Kidney (tissue), 14 donors: Measurements from ENCODE around the gene INF2. TPM values are rescaled to one million over a fixed set of nuclear protein-coding genes. Genes with fewer than 3 reads are reported as not detected.
"Not testable (repeated sequence)": the region's sequence is repeated elsewhere in the genome, so short reads cannot be mapped to it uniquely, and the experiment has no call there.

ENCODE experiments used
- DNase-seq, 5 donors: peaks; one replicate each; pipeline ENCODE4 v3.0.0-alpha.2; 2013 to 2020
- FAIRE-seq: peaks from 2 replicates; lab custom pipeline; 2012; peaks lifted over from hg19 to GRCh38; lab: Jason Lieb, UNC
- H3K27ac ChIP-seq, 2 donors: one replicate each; pipeline ENCODE4 v1.7.0; 2013; ENCODE audit warnings: low read depth in 2 of 2, low read length in 2 of 2, inconsistent platforms in 1 of 2
- H3K27me3 ChIP-seq: one replicate; pipeline ENCODE4 v1.7.1; 2013; ENCODE audit warnings: low read length, inconsistent platforms; ENCODE audit not compliant: control insufficient read depth, insufficient read depth
- H3K36me3 ChIP-seq, 3 donors: one replicate each; pipeline versions ENCODE4 v1.7.0 to v1.7.1; 2013; ENCODE audit warnings: low read length in 3 of 3, control low read depth in 1 of 3, inconsistent platforms in 1 of 3; ENCODE audit not compliant: insufficient read depth in 3 of 3, control insufficient read depth in 2 of 3
- H3K4me1 ChIP-seq, 3 donors: one replicate each; pipeline versions ENCODE4 v1.7.0 to v1.7.1; 2013; ENCODE audit warnings: low read length in 3 of 3, inconsistent platforms in 1 of 3, low read depth in 1 of 3; ENCODE audit not compliant: control insufficient read depth in 2 of 3, insufficient read depth in 2 of 3
- H3K4me3 ChIP-seq, 3 donors: one replicate each; pipeline versions ENCODE4 v1.7.0 to v1.8.1; 2013; ENCODE audit warnings: low read length in 3 of 3, control low read depth in 1 of 3, inconsistent platforms in 1 of 3
- H3K9ac ChIP-seq, 3 donors: one replicate each; pipeline versions ENCODE4 v1.7.0 to v1.7.1; 2013; ENCODE audit warnings: low read length in 3 of 3, control low read depth in 1 of 3, inconsistent platforms in 1 of 3
- H3K9me3 ChIP-seq, 3 donors: one replicate each; pipeline versions ENCODE4 v1.7.0 to v1.7.1; 2013; ENCODE audit warnings: low read length in 3 of 3, control low read depth in 1 of 3, inconsistent platforms in 1 of 3; ENCODE audit not compliant: control insufficient read depth in 2 of 3, insufficient read depth in 1 of 3
- CTCF ChIP-seq: IDR thresholded peaks from 3 replicates; pipeline ENCODE4 v1.5.1; 2012; ENCODE audit warnings: mild to moderate bottlenecking, moderate library complexity, borderline replicate concordance; ENCODE audit not compliant: insufficient read depth; ENCODE audit errors: extremely low read depth
- intact Hi-C: fragments of 100-400 bp; cut with DNase I; formaldehyde crosslinking; loops from one replicate; pipeline ENCODE4 v1.11.1; 2022
- polyA plus RNA-seq: library from polyadenylated mRNA; stranded (reverse); fragments of 350-450 nt; fragmentation: Illumina TruSeq; extraction: RNeasy Lipid Tissue Mini Kit (QIAGEN cat#74804); gene quantifications from one replicate; pipeline ENCODE4 v1.2.3, GENCODE V29; 2014; ENCODE audit warnings: low read depth, low replicate concordance; ENCODE audit not compliant: insufficient read depth
- total RNA-seq: library from RNA; stranded (reverse); fragmentation: NEBNext Ultra II Directional; extraction: Animal tissue kit (Norgen Biotek cat#: 25700); gene quantifications from one replicate; pipeline ENCODE4 v1.2.1, GENCODE V29; 2021
- donor health status: control.
- donor health status: control.
- donor health status: control.
- donor health status: control.
- donor health status: control.
- donor health status: DM: yes; HTN: yes; CAD: no.
- donor health status: Normal renal cell carcinoma (clear cell type).

The INF2 gene
- total and polyA plus RNA-seq, 2 donors from 2014 or later = 58.5 to 82.7 TPM

DNA sequence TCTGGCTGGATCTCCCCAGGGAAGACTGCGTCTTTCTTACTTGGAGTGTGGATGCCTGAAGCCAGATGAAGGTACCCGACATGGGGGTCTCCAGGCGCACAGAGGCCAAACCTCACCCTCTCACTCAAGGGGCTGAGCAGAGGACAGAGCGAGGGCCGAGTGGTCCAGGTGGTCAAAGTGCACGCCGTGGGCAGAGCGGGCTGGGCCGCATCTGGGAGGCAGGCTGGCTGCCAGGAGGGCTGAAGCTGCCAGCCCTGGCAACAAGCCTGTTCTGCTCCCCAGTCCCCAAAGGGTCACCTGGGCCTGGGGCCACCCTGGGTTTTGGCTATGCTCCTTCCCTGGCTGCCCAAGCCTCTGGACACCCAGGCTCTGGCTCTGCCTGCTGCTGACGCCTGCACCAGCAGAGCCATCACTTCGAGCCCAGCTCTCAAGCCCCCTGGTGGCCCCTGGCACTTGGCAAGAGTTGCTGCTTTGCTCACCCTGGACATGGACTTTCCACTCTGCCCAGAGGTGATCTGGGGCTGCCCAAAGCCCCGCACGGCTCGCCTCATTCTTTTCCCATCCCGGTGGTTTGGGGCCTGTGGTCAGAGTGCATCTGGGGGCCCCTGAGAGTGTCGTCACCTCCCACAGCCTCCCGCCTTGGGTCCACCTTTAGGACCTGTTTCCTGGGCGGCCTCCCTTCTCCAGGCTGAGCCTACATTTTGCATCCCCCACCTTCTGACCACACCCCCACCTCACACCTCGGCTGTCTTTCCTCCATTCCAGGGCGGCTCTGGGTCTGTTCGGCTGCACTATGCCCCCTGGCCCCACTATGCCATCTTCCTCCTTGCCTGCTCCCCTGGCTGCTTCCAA is 37.4 kb downstream of the INF2 start:
- Histone ChIP-seq H3K9me3 (no peaks in the 10 kb centered on the region), H3K9ac (no peak overlapping the region), H3K4me3 (no peak overlapping the region), H3K4me1 (peaks cover 0 to 26% (median 5%) of the 10 kb centered on the region in 3 donors), H3K36me3 (no peaks in the 10 kb centered on the region), H3K27me3 (no peaks in the 10 kb centered on the region), H3K27ac (peak overlapping the region in 1 of 2 donors; percentile 32)
- TF ChIP-seq CTCF = no peak
- DNase-seq (no peak), FAIRE-seq (no peak)
- intact Hi-C loops = no loop called here

DNA sequence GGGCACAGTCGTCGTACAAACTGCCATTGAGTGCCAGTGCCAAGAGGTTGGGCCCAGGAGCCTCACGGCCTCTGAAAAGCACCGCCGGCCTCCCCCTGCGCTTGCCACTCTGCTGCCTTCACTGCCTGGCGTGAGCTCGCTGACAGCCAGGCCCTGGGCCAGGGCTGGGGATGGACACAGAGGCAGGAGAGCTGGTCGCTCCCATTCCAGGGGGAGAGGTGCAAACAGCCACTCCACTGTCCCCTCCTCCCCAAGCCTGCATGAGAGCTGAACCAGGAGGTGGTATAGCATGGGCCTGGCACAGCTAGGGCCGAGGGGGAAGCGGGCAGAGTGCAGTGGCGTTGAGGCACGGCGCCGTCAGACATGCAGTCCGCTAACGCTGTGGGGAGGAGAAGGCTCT is 39.2 kb downstream of the INF2 start:
- FAIRE-seq = no peak

DNA sequence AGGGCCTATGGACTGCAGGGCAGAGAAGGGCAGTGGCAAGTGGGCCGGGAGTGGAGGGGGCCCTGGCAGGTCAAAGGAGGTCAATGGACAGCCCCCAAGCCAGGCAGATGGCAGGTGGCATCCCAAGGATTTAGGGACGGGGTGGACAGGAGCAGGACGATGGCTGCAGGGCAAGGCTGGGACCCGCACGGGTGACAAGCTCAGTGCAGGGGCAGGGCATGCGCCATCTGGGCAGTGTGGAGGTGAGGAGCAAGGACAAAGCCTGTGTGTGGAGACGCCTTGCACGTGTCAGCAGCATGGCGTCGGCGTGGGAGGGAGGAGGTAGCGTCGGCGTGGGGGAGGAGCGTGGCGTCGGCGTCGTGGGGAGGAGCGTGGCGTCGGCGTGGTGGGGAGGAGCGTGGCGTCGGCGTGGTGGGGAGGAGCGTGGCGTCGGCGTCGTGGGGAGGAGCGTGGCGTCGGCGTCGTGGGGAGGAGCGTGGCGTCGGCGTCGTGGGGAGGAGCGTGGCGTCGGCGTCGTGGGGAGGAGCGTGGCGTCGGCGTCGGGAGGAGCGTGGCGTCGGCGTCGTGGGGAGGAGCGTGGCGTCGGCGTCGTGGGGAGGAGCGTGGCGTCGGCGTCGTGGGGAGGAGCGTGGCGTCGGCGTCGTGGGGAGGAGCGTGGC is 39.9 kb downstream of the INF2 start:
- DNase-seq, FAIRE-seq, H3K27me3 ChIP-seq, H3K4me3 ChIP-seq, H3K9me3 ChIP-seq, intact Hi-C loops, H3K36me3 ChIP-seq, H3K27ac ChIP-seq, H3K9ac ChIP-seq: not testable (repeated sequence)
- H3K4me1 ChIP-seq = peaks cover 0 to 39% (median 13%) of the 10 kb centered on the region in 3 donors

More for the DNA sequence above, 39.2 kb downstream of the INF2 start:
- intact Hi-C loops = no loop called here
- Histone ChIP-seq H3K9ac (no peak overlapping the region), H3K27me3 (no peaks in the 10 kb centered on the region), H3K9me3 (no peaks in the 10 kb centered on the region), H3K4me3 (no peak overlapping the region), H3K4me1 (peaks cover 0 to 40% (median 13%) of the 10 kb centered on the region in 3 donors), H3K27ac (no peak overlapping the region), H3K36me3 (no peaks in the 10 kb centered on the region)
- TF ChIP-seq CTCF = no peak
- no peak for DNase-seq

GRCh38 chr14:104729835-104730181 is 40.4 kb downstream of the INF2 start:
- Histone ChIP-seq H3K27me3 (no peaks in the 10 kb centered on the region), H3K9me3 (no peaks in the 10 kb centered on the region), H3K36me3 (no peaks in the 10 kb centered on the region), H3K27ac (no peak overlapping the region), H3K9ac (no peak overlapping the region), H3K4me3 (no peak overlapping the region), H3K4me1 (peaks cover 0 to 39% (median 11%) of the 10 kb centered on the region in 3 donors)
- intact Hi-C loops = no loop called here
- FAIRE-seq (no peak), DNase-seq (no peak)
- no peak for TF ChIP-seq CTCF
